NB4 (cell line): Measurements from ENCODE around the gene ZNF611.

Experiments
- POLR2A ChIP-seq: IDR thresholded peaks from 2 replicates; pipeline ENCODE4 v1.6.1; 2011; ENCODE audit warnings: mild to moderate bottlenecking; ENCODE audit not compliant: insufficient read length; ENCODE audit errors: extremely low read depth
- TF ChIP-seq, protein P1 (sequence below): IDR thresholded peaks from one replicate; pipeline ENCODE4 v1.5.1; 2012; ENCODE audit warnings: low read depth, low read length

- TF ChIP-seq POLR2A, result no peak
- TF ChIP-seq, protein P1, sequence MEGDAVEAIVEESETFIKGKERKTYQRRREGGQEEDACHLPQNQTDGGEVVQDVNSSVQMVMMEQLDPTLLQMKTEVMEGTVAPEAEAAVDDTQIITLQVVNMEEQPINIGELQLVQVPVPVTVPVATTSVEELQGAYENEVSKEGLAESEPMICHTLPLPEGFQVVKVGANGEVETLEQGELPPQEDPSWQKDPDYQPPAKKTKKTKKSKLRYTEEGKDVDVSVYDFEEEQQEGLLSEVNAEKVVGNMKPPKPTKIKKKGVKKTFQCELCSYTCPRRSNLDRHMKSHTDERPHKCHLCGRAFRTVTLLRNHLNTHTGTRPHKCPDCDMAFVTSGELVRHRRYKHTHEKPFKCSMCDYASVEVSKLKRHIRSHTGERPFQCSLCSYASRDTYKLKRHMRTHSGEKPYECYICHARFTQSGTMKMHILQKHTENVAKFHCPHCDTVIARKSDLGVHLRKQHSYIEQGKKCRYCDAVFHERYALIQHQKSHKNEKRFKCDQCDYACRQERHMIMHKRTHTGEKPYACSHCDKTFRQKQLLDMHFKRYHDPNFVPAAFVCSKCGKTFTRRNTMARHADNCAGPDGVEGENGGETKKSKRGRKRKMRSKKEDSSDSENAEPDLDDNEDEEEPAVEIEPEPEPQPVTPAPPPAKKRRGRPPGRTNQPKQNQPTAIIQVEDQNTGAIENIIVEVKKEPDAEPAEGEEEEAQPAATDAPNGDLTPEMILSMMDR, result no peak
Measured at GRCh38 chr19:52749780-52750179, 14.9 kb upstream of the ZNF611 start.
